OCI-LY3 (cell line): ENCODE measurements around the gene POLR3B.

ENCODE experiments used
- H2AFZ ChIP-seq: fragments of 200-600, 300-600 bp; shearing (Covaris generic); 2 replicates; pipeline ENCODE4 v1.6.0; 2014; ENCODE audit warnings: antibody characterized with exemption, low read depth, low read length
- H3K27ac ChIP-seq: fragments of 200-600, 300-600 bp; sonication (generic); 2 replicates; pipeline ENCODE4 v1.5.1; 2014; ENCODE audit warnings: mild to moderate bottlenecking, low read length, moderate library complexity, mixed read lengths
- H3K27me3 ChIP-seq: fragments of 200-600, 300-600 bp; sonication (generic); 2 replicates; pipeline ENCODE4 v1.6.1; 2014; ENCODE audit warnings: low read depth, low read length, mixed read lengths
- H3K36me3 ChIP-seq: fragments of 200-600, 300-600 bp; sonication (generic); replicated peaks from 2 replicates; pipeline ENCODE3; 2014; ENCODE audit warnings: low read depth, low read length, mixed read lengths
- H3K4me1 ChIP-seq: fragments of 300-600, 200-600 bp; sonication (generic); 2 replicates; pipeline ENCODE4 v1.6.1; 2014; ENCODE audit warnings: low read length, mixed read lengths
- H3K4me2 ChIP-seq: fragments of 200-600, 300-600 bp; sonication (generic); 2 replicates; pipeline ENCODE4 v1.6.1; 2014; ENCODE audit warnings: low read length, mixed read lengths
- H3K4me3 ChIP-seq: fragments of 300-600, 200-600 bp; sonication (generic); 2 replicates; pipeline ENCODE4 v1.5.1; 2014; ENCODE audit warnings: antibody characterized with exemption, mild to moderate bottlenecking, low read length, moderate library complexity
- H3K79me2 ChIP-seq: fragments of 300-600, 200-600 bp; shearing (Covaris generic); 2 replicates; pipeline ENCODE4 v1.6.1; 2014; ENCODE audit warnings: mild to moderate bottlenecking, low read length, mixed read lengths
- H3K9ac ChIP-seq: fragments of 300-600, 200-600 bp; shearing (Covaris generic); 2 replicates; pipeline ENCODE4 v1.6.0; 2014; ENCODE audit warnings: mild to moderate bottlenecking, low read length, moderate library complexity
- H3K9me3 ChIP-seq: fragments of 200-600, 300-600 bp; shearing (Covaris generic); 2 replicates; pipeline ENCODE4 v1.6.1; 2014; ENCODE audit warnings: low read length, mixed read lengths; ENCODE audit not compliant: insufficient read depth
- H4K20me1 ChIP-seq: fragments of 200-600, 300-600 bp; sonication (generic); 2 replicates; pipeline ENCODE4 v1.6.1; 2016; ENCODE audit warnings: low read length, mixed read lengths; ENCODE audit not compliant: insufficient read depth
- CTCF ChIP-seq: fragments of 200-600, 300-600 bp; sonication (generic); IDR thresholded peaks from 2 replicates; pipeline ENCODE4 v1.5.1; 2014; ENCODE audit warnings: antibody characterized with exemption, low read length, low read depth
- EZH2phosphoT487 ChIP-seq: fragments of 200-600 bp; shearing (Covaris generic); IDR thresholded peaks from 2 replicates; pipeline ENCODE4 v1.6.1; 2018; ENCODE audit warnings: antibody characterized with exemption, mixed run types, low read depth

The POLR3B gene

DNA sequence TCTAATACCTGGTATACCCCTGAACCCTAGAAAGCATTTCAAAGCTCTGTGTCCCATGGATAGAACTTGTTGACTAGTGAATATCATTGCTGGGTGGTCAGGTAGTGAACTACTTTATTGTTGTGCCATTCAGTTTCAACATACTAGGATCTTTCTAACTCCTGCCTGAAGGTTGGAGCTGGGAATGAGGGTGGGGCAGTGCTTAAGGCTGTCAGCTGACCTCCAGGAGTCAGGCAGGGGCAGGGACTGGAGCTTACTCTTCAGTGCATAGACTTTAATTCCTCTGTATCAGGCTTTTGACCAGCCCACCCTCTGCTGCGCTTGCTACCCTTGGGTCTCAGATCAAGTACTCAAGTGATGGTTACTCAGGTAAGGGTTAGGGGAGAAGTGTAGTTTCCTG is 122.7 kb downstream of the POLR3B start:
- no peak for TF ChIP-seq EZH2phosphoT487
- TF ChIP-seq CTCF = no peak
- H3K4me3 ChIP-seq = no peak overlapping the region
- no peak overlapping the region for H3K9ac ChIP-seq
- no peak overlapping the region for H2AFZ ChIP-seq
- H4K20me1 ChIP-seq = no peaks in the 10 kb centered on the region
- H3K9me3 ChIP-seq = no peaks in the 10 kb centered on the region
- H3K36me3 ChIP-seq = peaks cover 3% of the 10 kb centered on the region
- H3K27me3 ChIP-seq = no peaks in the 10 kb centered on the region
- no peaks in the 10 kb centered on the region for H3K79me2 ChIP-seq
- no peak overlapping the region for H3K27ac ChIP-seq
- no peak overlapping the region for H3K4me2 ChIP-seq
- H3K4me1 ChIP-seq = peaks cover 5% of the 10 kb centered on the region; the same call in 1 of the 2 replicates

GRCh38 chr12:106481246-106481645 is 123.7 kb downstream of the POLR3B start:
- no peaks in the 10 kb centered on the region for H3K27me3 ChIP-seq
- H3K9ac ChIP-seq = no peak overlapping the region
- no peak overlapping the region for H2AFZ ChIP-seq
- peaks cover 3% of the 10 kb centered on the region for H3K36me3 ChIP-seq
- no peak overlapping the region for H3K4me2 ChIP-seq
- H3K4me3 ChIP-seq = no peak overlapping the region
- no peaks in the 10 kb centered on the region for H4K20me1 ChIP-seq
- TF ChIP-seq EZH2phosphoT487 = no peak
- no peak for TF ChIP-seq CTCF
- no peaks in the 10 kb centered on the region for H3K79me2 ChIP-seq
- H3K4me1 ChIP-seq = peaks cover 5% of the 10 kb centered on the region; the same call in 1 of the 2 replicates
- H3K27ac ChIP-seq = no peak overlapping the region
- H3K9me3 ChIP-seq = no peaks in the 10 kb centered on the region

- H4K20me1 ChIP-seq = no peaks in the 10 kb centered on the region
- H3K9ac ChIP-seq = no peak overlapping the region
- no peak overlapping the region for H2AFZ ChIP-seq
- no peaks in the 10 kb centered on the region for H3K27me3 ChIP-seq
- H3K27ac ChIP-seq = no peak overlapping the region
- H3K9me3 ChIP-seq = no peaks in the 10 kb centered on the region
- no peaks in the 10 kb centered on the region for H3K79me2 ChIP-seq
- no peak overlapping the region for H3K4me2 ChIP-seq
- peaks cover 14% of the 10 kb centered on the region for H3K4me1 ChIP-seq
- no peak overlapping the region for H3K4me3 ChIP-seq
- H3K36me3 ChIP-seq = no peaks in the 10 kb centered on the region
- TF ChIP-seq CTCF (no peak), EZH2phosphoT487 (no peak)
Measured at GRCh38 chr12:106487664-106488063, 130.1 kb downstream of the POLR3B start.

DNA sequence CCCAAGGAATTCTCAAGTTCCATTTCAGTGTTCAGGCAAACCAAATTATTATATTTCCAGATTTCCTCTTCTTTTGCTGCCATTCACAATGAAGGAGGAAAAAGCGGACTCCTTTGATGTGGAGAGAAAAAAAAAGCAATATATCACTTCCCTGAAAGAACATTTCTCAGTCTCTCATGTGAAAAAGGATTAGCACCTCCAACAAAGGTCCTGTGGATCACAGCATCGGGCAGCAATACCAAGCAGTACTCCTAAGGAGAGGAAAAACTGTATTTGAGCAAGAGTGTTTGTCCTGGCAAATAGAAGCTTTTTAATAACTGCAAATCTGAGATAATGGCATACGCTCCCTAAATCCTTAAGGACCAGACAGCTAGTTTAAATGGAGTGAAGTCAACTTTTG is 131.3 kb downstream of the POLR3B start:
- Histone ChIP-seq H3K4me1 (peaks cover 26% of the 10 kb centered on the region), H4K20me1 (no peaks in the 10 kb centered on the region), H3K9me3 (no peaks in the 10 kb centered on the region), H3K9ac (no peak overlapping the region), H3K4me2 (no peak overlapping the region), H2AFZ (no peak overlapping the region), H3K27ac (no peak overlapping the region), H3K79me2 (no peaks in the 10 kb centered on the region), H3K27me3 (no peaks in the 10 kb centered on the region), H3K4me3 (no peak overlapping the region), H3K36me3 (no peaks in the 10 kb centered on the region)
- TF ChIP-seq CTCF (no peak), EZH2phosphoT487 (no peak)
